Hepatocyte (in vitro differentiated cells): ENCODE results near the gene HOXC12.

Source experiments
- EZH2 ChIP-seq: fragments of 200-600 bp; sonication (generic); IDR thresholded peaks from 2 replicates; pipeline ENCODE4 v1.6.1; 2016; ENCODE audit warnings: antibody characterized with exemption, mild to moderate bottlenecking, borderline replicate concordance
- EZH2phosphoT487 ChIP-seq: fragments of 200-600 bp; sonication (generic); IDR thresholded peaks from one replicate; pipeline ENCODE4 v1.6.1; 2018; ENCODE audit warnings: antibody characterized with exemption, mild to moderate bottlenecking, low read depth, moderate library complexity; ENCODE audit not compliant: unreplicated experiment, severe bottlenecking

DNA sequence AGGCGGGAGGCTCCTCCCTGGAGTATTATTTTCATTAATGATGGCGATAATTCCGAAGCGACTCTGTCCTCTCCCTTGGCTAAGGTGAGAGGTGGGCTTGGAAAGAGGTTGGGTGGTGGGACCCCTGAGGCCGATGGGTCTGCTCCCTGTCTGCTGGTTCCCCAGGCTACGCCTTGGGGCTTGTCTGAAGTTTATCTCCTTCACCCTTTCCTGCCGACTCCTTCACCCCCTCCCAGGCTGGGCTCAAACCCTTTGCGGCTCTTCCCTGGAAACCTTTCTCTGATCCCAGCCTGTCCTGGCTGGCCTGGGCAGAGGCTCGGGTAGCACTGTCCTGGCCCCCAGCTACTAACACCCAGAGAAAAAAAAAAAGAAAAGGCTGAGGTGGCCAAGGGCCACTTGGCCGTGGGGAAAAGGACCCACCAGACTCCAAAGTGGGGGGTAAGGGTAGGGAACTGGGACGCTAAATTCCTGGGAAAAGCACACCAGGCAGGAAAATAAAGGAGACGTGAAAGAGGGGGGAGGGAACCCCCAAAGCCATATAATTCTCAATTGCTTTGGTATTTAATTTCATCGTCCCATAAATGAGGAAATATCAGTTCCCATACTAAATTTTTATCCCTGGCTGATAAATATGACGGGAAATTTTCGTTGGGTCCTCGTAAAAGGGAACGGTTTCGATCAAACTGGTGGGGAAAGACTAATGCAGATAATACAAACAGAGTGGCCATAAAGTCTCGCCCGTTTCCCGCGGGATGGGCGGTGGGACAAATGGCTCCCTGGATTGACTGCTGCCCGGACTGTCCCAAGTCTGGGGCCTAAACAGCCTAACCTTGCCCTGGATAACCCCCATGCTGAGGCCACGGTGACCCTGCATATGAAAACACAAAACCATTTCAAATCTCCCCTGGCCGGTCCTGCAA is 28.2 kb downstream of the HOXC12 start:
- TF ChIP-seq EZH2 (no peak), EZH2phosphoT487 (no peak)
